Mesenchymal stem cell (in vitro differentiated cells and primary cell): ENCODE results near the gene CDH4.

ENCODE experiments used
- DNase-seq: peaks from one replicate; pipeline ENCODE4 v3.0.0-alpha.2; 2013
- H2AFZ ChIP-seq: one replicate; pipeline ENCODE4 v1.6.1; 2013; ENCODE audit warnings: low read depth, mild to moderate bottlenecking, control low read depth, inconsistent platforms, low read length, moderate library complexity
- H2AK5ac ChIP-seq: 2 replicates; pipeline ENCODE4 v1.6.1; 2013; ENCODE audit warnings: low read length, moderate library complexity, mild to moderate bottlenecking, inconsistent platforms; ENCODE audit not compliant: severe bottlenecking
- H2BK120ac ChIP-seq: one replicate; pipeline ENCODE4 v1.6.1; 2013; ENCODE audit warnings: low read depth, mild to moderate bottlenecking, inconsistent platforms, low read length, moderate library complexity
- H2BK12ac ChIP-seq, 2 experiments: one replicate each; pipeline ENCODE4 v1.6.1; 2013; ENCODE audit warnings: inconsistent platforms in 2 of 2, low read length in 2 of 2, mild to moderate bottlenecking in 2 of 2, moderate library complexity in 2 of 2, control low read depth in 1 of 2
- H2BK15ac ChIP-seq: one replicate; pipeline ENCODE4 v1.6.1; 2013; ENCODE audit warnings: mild to moderate bottlenecking, low read depth, inconsistent platforms; ENCODE audit not compliant: poor library complexity, severe bottlenecking
- H2BK5ac ChIP-seq: 2 replicates; pipeline ENCODE4 v1.6.1; 2013; ENCODE audit warnings: low read depth, mild to moderate bottlenecking, low read length, control low read depth, inconsistent platforms; ENCODE audit not compliant: poor library complexity, severe bottlenecking
- H3K14ac ChIP-seq, 2 experiments: one replicate each; pipeline ENCODE4 v1.6.1; 2013; ENCODE audit warnings: inconsistent platforms in 2 of 2, low read length in 2 of 2, control low read depth in 1 of 2, mild to moderate bottlenecking in 1 of 2, moderate library complexity in 1 of 2
- H3K18ac ChIP-seq, 2 experiments: one replicate each; pipeline ENCODE4 v1.6.1; 2013; ENCODE audit warnings: inconsistent platforms in 2 of 2, low read length in 2 of 2, control low read depth in 1 of 2, low read depth in 1 of 2, mild to moderate bottlenecking in 1 of 2
- H3K23ac ChIP-seq, 2 experiments: one replicate each; pipeline ENCODE4 v1.6.1; 2013; ENCODE audit warnings: inconsistent platforms in 2 of 2, low read length in 2 of 2, mild to moderate bottlenecking in 2 of 2, moderate library complexity in 2 of 2, control low read depth in 1 of 2
- H3K27ac ChIP-seq: 2 replicates; pipeline ENCODE4 v1.5.1; 2013; ENCODE audit warnings: mild to moderate bottlenecking, moderate library complexity, low read length, control low read depth, inconsistent platforms; ENCODE audit not compliant: poor library complexity, severe bottlenecking
- H3K27me3 ChIP-seq, 2 experiments: 2 replicates each; pipeline versions ENCODE4 v1.6.1 to v1.7.0; 2013; ENCODE audit warnings: low read length in 2 of 2, mild to moderate bottlenecking in 2 of 2, moderate library complexity in 2 of 2, control low read depth in 1 of 2, inconsistent platforms in 1 of 2; ENCODE audit not compliant: control insufficient read depth in 1 of 2, insufficient read depth in 1 of 2
- H3K36me3 ChIP-seq, 2 experiments: 2 replicates each; pipeline versions ENCODE4 v1.6.1 to v1.7.0; 2013; ENCODE audit warnings: low read length in 2 of 2, control low read depth in 1 of 2, inconsistent platforms in 1 of 2, low read depth in 1 of 2, mild to moderate bottlenecking in 1 of 2; ENCODE audit not compliant: insufficient read depth in 2 of 2, control insufficient read depth in 1 of 2
- H3K4ac ChIP-seq, 2 experiments: one replicate each; pipeline ENCODE4 v1.6.1; 2013; ENCODE audit warnings: inconsistent platforms in 2 of 2, low read length in 2 of 2, mild to moderate bottlenecking in 2 of 2, moderate library complexity in 2 of 2, control low read depth in 1 of 2, low read depth in 1 of 2
- H3K4me1 ChIP-seq: 2 replicates; pipeline ENCODE4 v1.6.1; 2013; ENCODE audit warnings: low read depth, low read length, control low read depth; ENCODE audit not compliant: control insufficient read depth, insufficient read depth
- H3K4me2 ChIP-seq: 2 replicates; pipeline ENCODE4 v1.6.1; 2013; ENCODE audit warnings: low read length, mild to moderate bottlenecking, inconsistent platforms; ENCODE audit not compliant: poor library complexity, severe bottlenecking
- H3K4me3 ChIP-seq, 2 experiments: 2 replicates each; pipeline versions ENCODE4 v1.5.1 to v1.7.0; 2013; ENCODE audit warnings: low read length in 2 of 2, mild to moderate bottlenecking in 2 of 2, control low read depth in 1 of 2, low read depth in 1 of 2; ENCODE audit not compliant: insufficient read depth in 1 of 2
- H3K79me1 ChIP-seq: replicated peaks from 2 replicates; pipeline ENCODE4 v1.6.1; 2013; ENCODE audit warnings: mild to moderate bottlenecking, control low read depth, low read length, inconsistent platforms; ENCODE audit not compliant: poor library complexity, severe bottlenecking
- H3K9ac ChIP-seq: 2 replicates; pipeline ENCODE4 v1.7.0; 2013; ENCODE audit warnings: mild to moderate bottlenecking, low read length, moderate library complexity
- H3K9me3 ChIP-seq: 2 replicates; pipeline ENCODE4 v1.7.0; 2013; ENCODE audit warnings: mild to moderate bottlenecking, low read length; ENCODE audit not compliant: control insufficient read depth
- H4K8ac ChIP-seq: one replicate; pipeline ENCODE4 v1.6.1; 2013; ENCODE audit warnings: inconsistent platforms, mild to moderate bottlenecking, low read length, moderate library complexity
- H4K91ac ChIP-seq: one replicate; pipeline ENCODE4 v1.6.1; 2013; ENCODE audit warnings: mild to moderate bottlenecking, low read length, inconsistent platforms
- WGBS: methylation state at CpG from one replicate; pipeline ENCODE4 v1.1.7; 2013; ENCODE audit warnings: mixed read lengths; 5-methylcytosine and 5-hydroxymethylcytosine counted together

CDH4 gene

GRCh38 chr20:61343934-61344333 lies 91.9 kb downstream of the CDH4 start:
- Histone ChIP-seq H2BK5ac (no peak overlapping the region), H3K79me1 (peaks cover 21% of the 10 kb centered on the region), H3K4me1 (peaks cover 1% of the 10 kb centered on the region), H4K91ac (no peak overlapping the region), H2AFZ (no peak overlapping the region), H2BK12ac (no peak overlapping the region), H3K18ac (no peak overlapping the region), H3K4ac (no peak overlapping the region), H2AK5ac (no peak overlapping the region), H3K9me3 (no peaks in the 10 kb centered on the region), H3K4me3 (no peak overlapping the region), H2BK15ac (no peak overlapping the region), H3K23ac (no peak overlapping the region), H2BK120ac (no peak overlapping the region), H3K14ac (no peak overlapping the region), H3K27ac (no peak overlapping the region), H3K27me3 (peaks cover 0 to 13% of the 10 kb centered on the region in 2 experiments), H4K8ac (no peak overlapping the region), H3K4me2 (no peak overlapping the region), H3K36me3 (no peaks in the 10 kb centered on the region), H3K9ac (no peak overlapping the region)
- no peak for DNase-seq
- WGBS = 93% methylated on average over 9 of the region's 9 CpGs

- Histone ChIP-seq H3K4me2 (no peak overlapping the region), H3K4ac (no peak overlapping the region), H2BK15ac (no peak overlapping the region), H3K9ac (no peak overlapping the region), H3K4me1 (peaks cover 1% of the 10 kb centered on the region), H3K4me3 (no peak overlapping the region), H3K18ac (no peak overlapping the region), H3K23ac (no peak overlapping the region), H2BK120ac (no peak overlapping the region), H4K91ac (no peak overlapping the region), H2AK5ac (no peak overlapping the region), H3K27ac (no peak overlapping the region), H2BK12ac (no peak overlapping the region), H3K27me3 (peaks cover 0 to 13% of the 10 kb centered on the region in 2 experiments), H3K79me1 (peaks cover 19% of the 10 kb centered on the region), H2BK5ac (no peak overlapping the region), H3K9me3 (no peaks in the 10 kb centered on the region), H2AFZ (no peak overlapping the region), H4K8ac (no peak overlapping the region), H3K14ac (no peak overlapping the region), H3K36me3 (no peaks in the 10 kb centered on the region)
- 72% methylated on average over 8 of the region's 8 CpGs for WGBS
- no peak for DNase-seq
These were observed 93.6 kb downstream of the CDH4 start for GRCh38 chr20:61345656-61346055.

GRCh38 chr20:61346996-61347395 lies 94.9 kb downstream of the CDH4 start:
- H3K14ac ChIP-seq = no peak overlapping the region
- H3K23ac ChIP-seq = no peak overlapping the region
- no peak overlapping the region for H2AFZ ChIP-seq
- H3K9me3 ChIP-seq = no peaks in the 10 kb centered on the region
- no peak overlapping the region for H3K4me3 ChIP-seq
- peaks cover 16% of the 10 kb centered on the region for H3K79me1 ChIP-seq
- DNase-seq = no peak
- H3K36me3 ChIP-seq = no peaks in the 10 kb centered on the region
- H4K8ac ChIP-seq = no peak overlapping the region
- no peak overlapping the region for H3K9ac ChIP-seq
- H2BK15ac ChIP-seq = no peak overlapping the region
- H3K4ac ChIP-seq = no peak overlapping the region
- no peak overlapping the region for H3K4me2 ChIP-seq
- no peak overlapping the region for H4K91ac ChIP-seq
- WGBS = 89% methylated on average over 11 of the region's 11 CpGs
- H2BK5ac ChIP-seq = no peak overlapping the region
- H2BK120ac ChIP-seq = no peak overlapping the region
- H3K4me1 ChIP-seq = peaks cover 1% of the 10 kb centered on the region
- peaks cover 0 to 15% of the 10 kb centered on the region in 2 experiments for H3K27me3 ChIP-seq
- H2AK5ac ChIP-seq = no peak overlapping the region
- no peak overlapping the region for H3K27ac ChIP-seq
- no peak overlapping the region for H3K18ac ChIP-seq
- H2BK12ac ChIP-seq = no peak overlapping the region

GRCh38 chr20:61347443-61347842 lies 95.4 kb downstream of the CDH4 start:
- H2BK15ac ChIP-seq = no peak overlapping the region
- 93% methylated on average over 13 of the region's 13 CpGs for WGBS

More at GRCh38 chr20:61347443-61347842, 95.4 kb downstream of the CDH4 start:
- Histone ChIP-seq H3K27ac (no peak overlapping the region), H3K4me2 (no peak overlapping the region), H3K14ac (no peak overlapping the region), H2BK120ac (no peak overlapping the region), H3K18ac (no peak overlapping the region), H3K4me3 (no peak overlapping the region), H3K9me3 (no peaks in the 10 kb centered on the region), H3K36me3 (no peaks in the 10 kb centered on the region), H2BK5ac (no peak overlapping the region), H4K91ac (no peak overlapping the region), H4K8ac (no peak overlapping the region), H3K4me1 (peaks cover 4% of the 10 kb centered on the region), H3K79me1 (peaks cover 16% of the 10 kb centered on the region), H2AFZ (no peak overlapping the region), H2AK5ac (no peak overlapping the region), H3K27me3 (peaks cover 0 to 20% of the 10 kb centered on the region in 2 experiments), H3K9ac (no peak overlapping the region), H3K23ac (no peak overlapping the region), H3K4ac (no peak overlapping the region), H2BK12ac (no peak overlapping the region)
- no peak for DNase-seq
